Measurements from ENCODE around the gene CRYGN. TPM values are rescaled to one million over a fixed set of nuclear protein-coding genes. Genes with fewer than 3 reads are reported as not detected.

The CRYGN gene
- total and polyA plus RNA-seq, 2 donors (not counting 1 experiment from before 2014, with no cell fraction given), result 0.07 to 0.50 TPM

GRCh38 chr7:151391358-151391730 is 48.6 kb downstream of the CRYGN start:
- Histone ChIP-seq H3K27ac (ENCODE audit: insufficient read depth, low read length) (no peak overlapping the region), H3K9ac (ENCODE audit: insufficient read depth, low read length) (no peak overlapping the region), H3K4me3 (replicated peaks in 1 of 4; ENCODE audit: control extremely low read depth in 1 of 4, insufficient read depth in 1 of 4, low read depth in 3 of 4, low read length in 4 of 4) (no peak overlapping the region), H3K9me3 (ENCODE audit: control insufficient read depth, insufficient read depth, low read depth, low read length) (no peaks in the 10 kb centered on the region), H3K4me2 (ENCODE audit: extremely low read depth, insufficient read depth, low read length) (no peak overlapping the region), H3K4me1 (ENCODE audit: control insufficient read depth, extremely low read depth, insufficient read depth, low read length) (no peaks in the 10 kb centered on the region), H2AFZ (ENCODE audit: low read length) (no peak overlapping the region), H3K27me3 (ENCODE audit: control insufficient read depth, insufficient read depth, low read length) (peaks cover 7% of the 10 kb centered on the region), H3K79me2 (ENCODE audit: control insufficient read depth, insufficient read depth, low read length) (no peaks in the 10 kb centered on the region), H3K36me3 (ENCODE audit: control insufficient read depth, insufficient read depth, low read length) (no peaks in the 10 kb centered on the region), H4K20me1 (ENCODE audit: control insufficient read depth, extremely low read depth, insufficient read depth, low read length) (no peaks in the 10 kb centered on the region)
- DNase-seq (ENCODE audit: low read depth in 2 of 2), result no peak
- TF ChIP-seq CTCF (conservative IDR thresholded peaks at IDR 0.05 in 1 of 2, IDR thresholded peaks at IDR 0.05 in 1 of 2; ENCODE audit: low read depth in 1 of 2, low read length in 2 of 2), result no peak
- TF ChIP-seq EZH2 (IDR thresholded peaks at IDR 0.05; ENCODE audit: low read length, missing control alignments), result no peak

GRCh38 chr7:151390598-151391357 is 49.2 kb downstream of the CRYGN start:
- Histone ChIP-seq H3K36me3 (ENCODE audit: control insufficient read depth, insufficient read depth, low read length) (no peaks in the 10 kb centered on the region), H3K9ac (ENCODE audit: insufficient read depth, low read length) (no peak overlapping the region), H3K4me2 (ENCODE audit: extremely low read depth, insufficient read depth, low read length) (no peak overlapping the region), H3K27me3 (ENCODE audit: control insufficient read depth, insufficient read depth, low read length) (peaks cover 7% of the 10 kb centered on the region), H3K79me2 (ENCODE audit: control insufficient read depth, insufficient read depth, low read length) (no peaks in the 10 kb centered on the region), H3K9me3 (ENCODE audit: control insufficient read depth, insufficient read depth, low read depth, low read length) (no peaks in the 10 kb centered on the region), H3K4me1 (ENCODE audit: control insufficient read depth, extremely low read depth, insufficient read depth, low read length) (no peaks in the 10 kb centered on the region), H3K27ac (ENCODE audit: insufficient read depth, low read length) (no peak overlapping the region), H3K4me3 (replicated peaks in 1 of 4; ENCODE audit: control extremely low read depth in 1 of 4, insufficient read depth in 1 of 4, low read depth in 3 of 4, low read length in 4 of 4) (no peak overlapping the region), H2AFZ (ENCODE audit: low read length) (no peak overlapping the region), H4K20me1 (ENCODE audit: control insufficient read depth, extremely low read depth, insufficient read depth, low read length) (no peaks in the 10 kb centered on the region)
- TF ChIP-seq EZH2 (IDR thresholded peaks at IDR 0.05; ENCODE audit: low read length, missing control alignments) (no peak), CTCF (conservative IDR thresholded peaks at IDR 0.05 in 1 of 2, IDR thresholded peaks at IDR 0.05 in 1 of 2; ENCODE audit: low read depth in 1 of 2, low read length in 2 of 2) (no peak)
- no peak for DNase-seq (ENCODE audit: low read depth in 2 of 2)

DNA sequence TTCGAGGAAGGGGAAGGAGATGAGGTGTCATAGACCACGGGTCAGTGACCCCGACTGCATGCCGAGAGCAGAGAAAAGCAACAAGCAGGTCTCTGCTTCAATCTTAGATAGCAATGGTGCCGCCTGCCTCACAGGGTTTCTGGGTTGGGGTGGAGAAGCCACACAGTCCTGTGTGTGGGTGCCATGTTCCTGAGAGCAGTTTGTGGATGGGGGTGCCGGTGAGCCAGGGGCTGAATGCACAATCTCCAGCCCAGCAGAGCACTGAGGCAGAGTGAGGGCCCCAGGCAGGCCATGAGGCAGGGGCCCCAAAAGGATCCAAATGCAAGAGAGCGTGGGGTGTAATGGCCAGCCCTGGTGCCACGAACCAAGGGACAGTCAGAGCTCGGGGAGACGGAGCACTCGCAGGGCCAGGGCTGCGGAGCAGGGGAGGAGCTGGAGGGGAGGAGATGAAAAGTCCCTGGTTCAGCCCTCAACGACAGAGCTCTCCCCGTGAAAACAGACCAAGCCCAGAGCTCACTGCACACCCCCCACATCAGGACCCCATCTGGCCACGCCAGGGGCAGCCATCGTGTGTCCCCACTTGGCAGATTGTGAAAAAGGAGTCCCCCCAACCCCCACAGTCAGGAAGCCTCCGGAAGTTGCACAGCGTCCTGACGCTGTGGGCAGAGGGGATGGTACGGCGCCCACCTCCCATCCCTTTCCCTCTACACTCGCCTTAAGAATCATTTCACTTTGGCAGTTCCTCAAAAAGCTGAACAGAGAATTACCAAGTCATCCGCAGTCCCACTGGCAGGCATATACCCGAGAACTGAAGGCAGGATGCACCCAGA is 50.0 kb downstream of the CRYGN start:
- no peak for TF ChIP-seq EZH2 (IDR thresholded peaks at IDR 0.05; ENCODE audit: low read length, missing control alignments)
- no peak for TF ChIP-seq CTCF (conservative IDR thresholded peaks at IDR 0.05 in 1 of 2, IDR thresholded peaks at IDR 0.05 in 1 of 2; ENCODE audit: low read depth in 1 of 2, low read length in 2 of 2)
- Histone ChIP-seq H3K4me3 (replicated peaks in 1 of 4; ENCODE audit: control extremely low read depth in 1 of 4, insufficient read depth in 1 of 4, low read depth in 3 of 4, low read length in 4 of 4) (no peak overlapping the region), H3K27me3 (ENCODE audit: control insufficient read depth, insufficient read depth, low read length) (peaks cover 7% of the 10 kb centered on the region), H3K4me2 (ENCODE audit: extremely low read depth, insufficient read depth, low read length) (no peak overlapping the region), H3K9ac (ENCODE audit: insufficient read depth, low read length) (no peak overlapping the region), H3K79me2 (ENCODE audit: control insufficient read depth, insufficient read depth, low read length) (no peaks in the 10 kb centered on the region), H3K36me3 (ENCODE audit: control insufficient read depth, insufficient read depth, low read length) (no peaks in the 10 kb centered on the region), H3K9me3 (ENCODE audit: control insufficient read depth, insufficient read depth, low read depth, low read length) (no peaks in the 10 kb centered on the region), H3K4me1 (ENCODE audit: control insufficient read depth, extremely low read depth, insufficient read depth, low read length) (no peaks in the 10 kb centered on the region), H2AFZ (ENCODE audit: low read length) (no peak overlapping the region), H4K20me1 (ENCODE audit: control insufficient read depth, extremely low read depth, insufficient read depth, low read length) (no peaks in the 10 kb centered on the region), H3K27ac (ENCODE audit: insufficient read depth, low read length) (no peak overlapping the region)
- DNase-seq (ENCODE audit: low read depth in 2 of 2), result no peak
